Mesodermal cell (in vitro differentiated cells): ENCODE data around the gene ZDHHC7.

Source experiments
- H3K27ac ChIP-seq: 2 replicates; pipeline ENCODE4 v1.7.0; 2013; ENCODE audit warnings: mild to moderate bottlenecking, low read depth, low read length, moderate library complexity; ENCODE audit not compliant: severe bottlenecking
- H3K36me3 ChIP-seq: 2 replicates; pipeline ENCODE4 v1.7.1; 2013; ENCODE audit warnings: mild to moderate bottlenecking, low read length, moderate library complexity; ENCODE audit not compliant: control insufficient read depth, insufficient read depth
- H3K4me1 ChIP-seq: one replicate; pipeline ENCODE4 v1.7.1; 2013; ENCODE audit warnings: mild to moderate bottlenecking, low read length; ENCODE audit not compliant: insufficient read depth, control insufficient read depth, poor library complexity, severe bottlenecking
- H3K4me3 ChIP-seq: 2 replicates; pipeline ENCODE4 v1.7.0; 2013; ENCODE audit warnings: low read length, control low read depth, mild to moderate bottlenecking; ENCODE audit not compliant: insufficient read depth, poor library complexity, severe bottlenecking; ENCODE audit errors: extremely low read depth
- H3K9me3 ChIP-seq: 2 replicates; pipeline ENCODE4 v1.7.1; 2013; ENCODE audit warnings: mild to moderate bottlenecking, low read length, moderate library complexity; ENCODE audit not compliant: control insufficient read depth
- WGBS, 2 experiments: methylation state at CpG; one replicate each; pipeline ENCODE4 v1.1.5; 2013; ENCODE audit warnings: missing lambda C conversion rate in 2 of 2; ENCODE audit not compliant: insufficient coverage in 2 of 2; 5-methylcytosine and 5-hydroxymethylcytosine counted together

Gene ZDHHC7

GRCh38 chr16:84963066-84963465 lies 48.3 kb downstream of the ZDHHC7 start:
- Histone ChIP-seq H3K9me3 (no peaks in the 10 kb centered on the region), H3K27ac (no peak overlapping the region), H3K36me3 (no peaks in the 10 kb centered on the region), H3K4me3 (no peak overlapping the region), H3K4me1 (no peaks in the 10 kb centered on the region)
- WGBS, 2 experiments = 71 to 83% methylated on average over 2 to 4 of the region's 8 CpGs

GRCh38 chr16:84960942-84961341 lies 50.4 kb downstream of the ZDHHC7 start:
- Histone ChIP-seq H3K4me1 (no peaks in the 10 kb centered on the region), H3K27ac (no peak overlapping the region), H3K9me3 (no peaks in the 10 kb centered on the region), H3K36me3 (no peaks in the 10 kb centered on the region), H3K4me3 (no peak overlapping the region)
- WGBS, 2 experiments = 96 to 100% methylated on average over 2 of the region's 4 CpGs

- no peaks in the 10 kb centered on the region for H3K4me1 ChIP-seq
- no peak overlapping the region for H3K4me3 ChIP-seq
- H3K36me3 ChIP-seq = no peaks in the 10 kb centered on the region
- H3K9me3 ChIP-seq = no peaks in the 10 kb centered on the region
- H3K27ac ChIP-seq = no peak overlapping the region
- 90 to 91% methylated on average over 10 to 14 of the region's 17 CpGs for WGBS, 2 experiments
Observed at GRCh38 chr16:84959784-84960417, 51.4 kb downstream of the ZDHHC7 start.

- Histone ChIP-seq H3K36me3 (no peaks in the 10 kb centered on the region), H3K4me3 (no peak overlapping the region), H3K27ac (no peak overlapping the region), H3K9me3 (no peaks in the 10 kb centered on the region), H3K4me1 (no peaks in the 10 kb centered on the region)
- WGBS, 2 experiments = 85 to 98% methylated on average over 8 to 11 of the region's 13 CpGs
Observed at GRCh38 chr16:84959045-84959576, 52.2 kb downstream of the ZDHHC7 start.

GRCh38 chr16:84957792-84958191 lies 53.5 kb downstream of the ZDHHC7 start:
- Histone ChIP-seq H3K9me3 (no peaks in the 10 kb centered on the region), H3K27ac (no peak overlapping the region), H3K36me3 (no peaks in the 10 kb centered on the region), H3K4me3 (no peak overlapping the region), H3K4me1 (peaks cover 9% of the 10 kb centered on the region)
- 100% methylated on average over 1 of the region's 1 CpG; no CpG with 5 or more reads in 1 of the 2 experiments for WGBS, 2 experiments

- no peak overlapping the region for H3K27ac ChIP-seq
- H3K9me3 ChIP-seq = no peaks in the 10 kb centered on the region
- no peaks in the 10 kb centered on the region for H3K36me3 ChIP-seq
- H3K4me1 ChIP-seq = peaks cover 13% of the 10 kb centered on the region
- WGBS, 2 experiments = 60 to 96% methylated on average over 1 to 3 of the region's 5 CpGs
- no peak overlapping the region for H3K4me3 ChIP-seq
Observed at GRCh38 chr16:84957192-84957591, 54.1 kb downstream of the ZDHHC7 start.

GRCh38 chr16:84955427-84955826 lies 55.9 kb downstream of the ZDHHC7 start:
- H3K4me1 ChIP-seq = peaks cover 13% of the 10 kb centered on the region
- no peaks in the 10 kb centered on the region for H3K36me3 ChIP-seq
- H3K4me3 ChIP-seq = no peak overlapping the region
- H3K9me3 ChIP-seq = no peaks in the 10 kb centered on the region
- WGBS, 2 experiments = 88 to 93% methylated on average over 4 of the region's 6 CpGs
- no peak overlapping the region for H3K27ac ChIP-seq

- 86 to 92% methylated on average over 5 of the region's 9 CpGs for WGBS, 2 experiments
- Histone ChIP-seq H3K4me3 (no peak overlapping the region), H3K27ac (peak overlapping the region; percentile 95), H3K36me3 (no peaks in the 10 kb centered on the region), H3K4me1 (peaks cover 13% of the 10 kb centered on the region), H3K9me3 (no peaks in the 10 kb centered on the region)
Observed at GRCh38 chr16:84953190-84953746, 58.1 kb downstream of the ZDHHC7 start.

GRCh38 chr16:84952335-84953189 lies 58.8 kb downstream of the ZDHHC7 start:
- WGBS, 2 experiments = 54 to 55% methylated on average over 11 to 12 of the region's 12 CpGs
- no peaks in the 10 kb centered on the region for H3K9me3 ChIP-seq
- no peak overlapping the region for H3K4me3 ChIP-seq
- H3K4me1 ChIP-seq = peaks cover 13% of the 10 kb centered on the region
- H3K27ac ChIP-seq = peak overlapping the region; percentile 95
- no peaks in the 10 kb centered on the region for H3K36me3 ChIP-seq

GRCh38 chr16:84950906-84951305 lies 60.4 kb downstream of the ZDHHC7 start:
- 88 to 89% methylated on average over 9 to 10 of the region's 10 CpGs for WGBS, 2 experiments
- peaks cover 13% of the 10 kb centered on the region for H3K4me1 ChIP-seq
- H3K4me3 ChIP-seq = no peak overlapping the region
- no peak overlapping the region for H3K27ac ChIP-seq
- H3K9me3 ChIP-seq = no peaks in the 10 kb centered on the region
- H3K36me3 ChIP-seq = no peaks in the 10 kb centered on the region
